H1 (cell line): Measurements from ENCODE around the gene TXNDC16. TPM values are rescaled to one million over a fixed set of nuclear protein-coding genes. Genes with fewer than 3 reads are reported as not detected.

Experiments
- ASH2L ChIP-seq: fragments of 200-600, 300-600 bp; sonication (generic); IDR thresholded peaks from one replicate; pipeline ENCODE4 v1.7.1; 2017; ENCODE audit warnings: low read length
- EP300 ChIP-seq, 2 experiments: IDR thresholded peaks; 1 replicate in 1 of 2; 2 replicates in 1 of 2; pipeline ENCODE4 v1.6.1; 2011 to 2012; ENCODE audit warnings: low read depth in 2 of 2, low read length in 2 of 2, mild to moderate bottlenecking in 2 of 2, borderline replicate concordance in 1 of 2, inconsistent platforms in 1 of 2, moderate library complexity in 1 of 2
- RFX5 ChIP-seq: IDR thresholded peaks from 2 replicates; pipeline ENCODE4 v1.6.1; 2011; ENCODE audit warnings: low read depth, low read length, improper control_type of control experiment, borderline replicate concordance
- polyA plus RNA-seq, 7 experiments: library from polyadenylated mRNA; depleted of rRNA in 3 of 7; stranded (reverse) in 5 of 7; unstranded in 2 of 7; fragments of >200 nt in 5 of 7; fragments of 200-250 nt in 2 of 7; gene quantifications; 1 replicate in 5 of 7; 2 replicates in 1 of 7; 4 replicates in 1 of 7; pipeline versions ENCODE4 v1.2.1 to v1.2.3, GENCODE V29; 2011 to 2013; ENCODE audit warnings: missing spikeins in 2 of 7, mixed read lengths in 2 of 7
- total RNA-seq: library from RNA; stranded (reverse); fragmentation: NEBNext Ultra II Directional; extraction: Animal tissue kit (Norgen Biotek cat#: 25700); gene quantifications from 2 replicates; pipeline ENCODE4 v1.2.1, GENCODE V29; 2021

Gene TXNDC16
- total and polyA plus RNA-seq, 2 of the 8 experiments (the other 6 are each of a cell fraction or from before 2014, with no cell fraction given): 6.7 to 14.3 TPM

DNA sequence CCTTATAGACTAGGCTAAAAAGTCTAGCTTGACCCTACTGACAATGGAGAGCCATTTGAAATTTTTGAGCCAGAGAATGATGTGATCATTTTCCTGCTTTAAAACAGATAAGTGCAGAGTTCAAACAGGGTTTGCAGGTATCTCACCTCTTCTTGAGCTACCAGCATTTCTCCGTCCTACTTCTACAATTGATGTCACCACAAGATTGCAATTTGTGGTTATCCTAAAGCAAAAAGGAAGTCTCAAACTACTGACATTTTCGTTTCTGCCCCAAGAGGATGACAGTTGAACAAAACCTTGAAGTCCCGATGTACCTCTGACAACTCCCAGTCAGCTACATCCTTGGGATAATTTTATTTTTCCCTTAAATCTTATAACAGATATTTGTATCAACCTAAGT lies 151.5 kb downstream of the TXNDC16 start (continued):
- TF ChIP-seq EP300 (IDR thresholded peaks at IDR 0.05; ENCODE audit: borderline replicate concordance in 1 of 2, low read depth in 2 of 2, low read length in 2 of 2) (no peak), ASH2L (no peak), RFX5 (no peak)
